HCT116 (cell line): ENCODE data around the gene VSNL1. TPM values are rescaled to one million over a fixed set of nuclear protein-coding genes. Genes with fewer than 3 reads are reported as not detected.

Experiments used
- ATAC-seq: fragments of 200-7000 bp; cut with Tn5 transposase; 2 replicates; pipeline ENCODE4 v1.9.1; 2020; ENCODE audit warnings: mild to moderate bottlenecking, moderate library complexity
- BruUV-seq: library from RNA; stranded (reverse); fragments of 400-500 nt; replicated peaks from 2 replicates; lab custom pipeline; 2021; lab: Mats Ljungman, UMichigan
- CTCF ChIA-PET: fragments of 300-600 bp; sonication (Branson Sonifier 250); formaldehyde crosslinking; loops from one replicate; lab custom pipeline; 2021; ENCODE audit warnings: antibody characterized with exemption; lab: Charles Lee
- POLR2A ChIA-PET: fragments of 300-600, 350-600 bp; sonication (Branson Sonifier 250); formaldehyde crosslinking; loops from one replicate; lab custom pipeline; 2021; ENCODE audit warnings: antibody characterized with exemption; lab: Charles Lee
- RAD21 ChIA-PET, 2 experiments: fragments of 300-600 bp; sonication (Branson Sonifier 250); formaldehyde crosslinking; loops; one replicate each; lab custom pipeline; 2023; ENCODE audit warnings: low total read pairs in 2 of 2; ENCODE audit not compliant: uncharacterized antibody in 2 of 2, unreplicated experiment in 2 of 2, low non-redundant PET in 1 of 2; lab: Charles Lee
- DNase-seq: peaks from one replicate; pipeline ENCODE4 v3.0.0-alpha.2; 2010; ENCODE audit warnings: low read depth, low spot score
- H2AFZ ChIP-seq: fragments of 200-600 bp; shearing (Covaris generic), sonication (generic); 2 replicates; pipeline ENCODE4 v1.6.1; 2017; ENCODE audit warnings: low read depth, mixed run types, mixed read lengths, antibody characterized with exemption, low read length; ENCODE audit not compliant: poor library complexity, severe bottlenecking
- H3K27ac ChIP-seq: 2 replicates; pipeline ENCODE4 v1.5.1; 2012; ENCODE audit warnings: low read depth, low read length
- H3K27me3 ChIP-seq: fragments of 200-600 bp; sonication (generic); 2 replicates; pipeline ENCODE4 v1.6.1; 2016; ENCODE audit warnings: mixed run types, low read length, mixed read lengths; ENCODE audit not compliant: insufficient read depth
- H3K36me3 ChIP-seq, 2 experiments: fragments of 200-500 bp in 1 of 2; fragments of 200-600 bp in 1 of 2; sonication (Bioruptor generic) in 1 of 2; sonication (generic) in 1 of 2; 2 replicates each; pipeline versions ENCODE4 v1.5.1 to v1.6.1; 2014 to 2016; ENCODE audit warnings: low read length in 2 of 2, inconsistent platforms in 1 of 2, mixed read lengths in 1 of 2, mixed run types in 1 of 2; ENCODE audit not compliant: insufficient read depth in 2 of 2, control insufficient read depth in 1 of 2
- H3K4me1 ChIP-seq, 2 experiments: fragments of 200-600 bp in 1 of 2; sonication (generic) in 1 of 2; 2 replicates each; pipeline versions ENCODE4 v1.5.1 to v1.6.1; 2012 to 2017; ENCODE audit warnings: low read length in 2 of 2, inconsistent platforms in 1 of 2, mild to moderate bottlenecking in 1 of 2, mixed read lengths in 1 of 2, mixed run types in 1 of 2, moderate library complexity in 1 of 2; ENCODE audit not compliant: insufficient read depth in 2 of 2, control insufficient read depth in 1 of 2
- H3K4me2 ChIP-seq: fragments of 200-600 bp; sonication (generic); 2 replicates; pipeline ENCODE4 v1.6.1; 2017; ENCODE audit warnings: mixed run types, low read length, mixed read lengths
- H3K4me3 ChIP-seq, 2 experiments: fragments of 200-600 bp in 1 of 2; sonication (generic) in 1 of 2; replicated peaks in 1 of 2; 2 replicates each; pipeline ENCODE4 v1.5.1; 2011 to 2016; ENCODE audit warnings: low read length in 2 of 2, control low read depth in 1 of 2, low read depth in 1 of 2, mild to moderate bottlenecking in 1 of 2, mixed read lengths in 1 of 2, mixed run types in 1 of 2
- H3K79me2 ChIP-seq: fragments of 200-600 bp; sonication (generic); 2 replicates; pipeline ENCODE4 v1.6.1; 2017; ENCODE audit warnings: mild to moderate bottlenecking, mixed run types, low read length, moderate library complexity, mixed read lengths; ENCODE audit not compliant: insufficient read depth
- H3K9ac ChIP-seq: fragments of 200-600 bp; sonication (generic); 2 replicates; pipeline ENCODE4 v1.6.1; 2016; ENCODE audit warnings: low read length, mixed read lengths
- H3K9me2 ChIP-seq: fragments of 200-600 bp; sonication (generic), shearing (Covaris generic); 2 replicates; pipeline ENCODE4 v1.6.1; 2017; ENCODE audit warnings: mixed run types, mild to moderate bottlenecking, moderate library complexity; ENCODE audit not compliant: insufficient read depth
- H3K9me3 ChIP-seq, 2 experiments: fragments of 200-500 bp in 1 of 2; fragments of 200-600 bp in 1 of 2; sonication (Bioruptor generic) in 1 of 2; sonication (generic) in 1 of 2; 2 replicates each; pipeline ENCODE4 v1.6.1; 2014 to 2017; ENCODE audit warnings: low read length in 2 of 2, mixed read lengths in 2 of 2, inconsistent platforms in 1 of 2, low read depth in 1 of 2, mild to moderate bottlenecking in 1 of 2, mixed run types in 1 of 2, moderate library complexity in 1 of 2; ENCODE audit not compliant: control insufficient read depth in 1 of 2, insufficient read depth in 1 of 2
- H4K20me1 ChIP-seq: fragments of 200-600 bp; sonication (generic), shearing (Covaris generic); 2 replicates; pipeline ENCODE4 v1.6.1; 2017; ENCODE audit warnings: mixed run types, mild to moderate bottlenecking, moderate library complexity; ENCODE audit not compliant: insufficient read depth
- EGR1 ChIP-seq: IDR thresholded peaks from 2 replicates; pipeline ENCODE4 v1.6.1; 2012; ENCODE audit warnings: low read depth
- EZH2 ChIP-seq: fragments of 200-600 bp; sonication (generic); IDR thresholded peaks from 2 replicates; pipeline ENCODE4 v1.6.1; 2017; ENCODE audit warnings: antibody characterized with exemption, mixed run types
- EZH2phosphoT487 ChIP-seq: fragments of 200-600 bp; IDR thresholded peaks from 2 replicates; pipeline ENCODE4 v1.6.1; 2018; ENCODE audit warnings: antibody characterized with exemption, borderline replicate concordance
- JUND ChIP-seq: IDR thresholded peaks from 2 replicates; pipeline ENCODE4 v1.6.1; 2012
- SIN3A ChIP-seq: IDR thresholded peaks from 2 replicates; pipeline ENCODE4 v1.6.1; 2012; ENCODE audit warnings: low read depth
- SP1 ChIP-seq: IDR thresholded peaks from 2 replicates; pipeline ENCODE4 v1.6.1; 2012; ENCODE audit warnings: low read depth
- SRF ChIP-seq: IDR thresholded peaks from 2 replicates; pipeline ENCODE4 v1.6.1; 2012; ENCODE audit warnings: low read depth
- TCF7L2 ChIP-seq: IDR thresholded peaks from 2 replicates; pipeline ENCODE4 v1.7.0; 2011; ENCODE audit warnings: borderline replicate concordance, inconsistent platforms; ENCODE audit not compliant: insufficient read depth, insufficient read length; ENCODE audit errors: extremely low read depth
- intact Hi-C: fragments of 100-400 bp; cut with micrococcal nuclease; formaldehyde crosslinking; loops from 2 replicates; pipeline ENCODE4 v1.10.0; 2022
- total RNA-seq: library from RNA; stranded (reverse); gene quantifications from one replicate; pipeline ENCODE4 v1.2.1, GENCODE V29; 2021; ENCODE audit not compliant: unreplicated experiment
- TF ChIP-seq, protein P1 (sequence below): IDR thresholded peaks from 2 replicates; pipeline ENCODE4 v1.6.1; 2011; ENCODE audit warnings: mild to moderate bottlenecking, low read length, moderate library complexity; ENCODE audit not compliant: insufficient replicate concordance; ENCODE audit errors: extremely low read depth

VSNL1 gene
- total RNA-seq, 1 experiment from 2014 or later = 4.6 TPM

DNA sequence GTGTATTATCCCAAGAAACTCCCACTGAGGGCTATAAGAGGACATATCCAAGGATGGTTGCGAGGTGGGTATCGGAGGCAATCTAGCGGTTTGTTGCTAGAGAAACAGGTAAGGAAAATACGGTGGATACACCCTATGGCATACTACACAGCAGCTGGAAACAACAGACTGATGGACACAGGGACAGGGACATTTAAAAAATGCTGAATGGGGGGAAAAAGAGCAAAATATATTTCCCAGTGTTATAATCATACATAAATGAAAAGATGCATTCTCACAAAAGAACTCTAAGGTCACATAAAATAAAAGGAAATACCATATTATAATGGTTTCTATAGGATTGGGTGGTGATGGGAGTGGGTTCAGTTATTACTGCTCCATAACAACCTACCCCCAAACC lies 117.3 kb downstream of the VSNL1 start:
- DNase-seq = no peak
- no peaks in the 10 kb centered on the region for H3K4me1 ChIP-seq

DNA sequence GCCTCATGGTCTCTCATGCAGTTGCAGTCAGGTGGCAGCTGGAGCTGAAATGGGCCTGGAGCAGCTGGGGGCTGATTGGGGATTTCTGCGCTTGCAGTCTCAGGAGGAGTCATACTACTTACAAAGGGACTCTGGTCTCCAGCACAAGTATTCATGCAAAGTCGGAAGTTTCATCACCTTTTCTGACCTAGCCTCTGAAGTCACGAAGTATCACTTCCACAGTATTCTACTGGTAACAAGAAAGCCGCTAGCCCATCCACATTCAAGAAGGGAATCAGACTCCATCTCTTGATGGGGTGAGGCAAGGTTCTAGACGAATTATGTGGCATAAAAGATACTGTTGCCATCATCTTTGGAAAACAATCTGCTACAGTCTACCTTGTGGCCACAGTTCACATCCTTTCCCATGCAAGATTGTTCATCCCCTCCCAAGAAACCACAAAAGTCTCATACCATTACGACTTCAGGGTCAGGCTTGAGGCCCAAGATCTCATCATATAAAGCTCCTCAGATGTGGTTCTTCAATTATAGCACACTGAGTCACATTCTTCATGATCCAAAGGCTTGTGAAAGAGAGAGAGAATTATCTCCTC lies 117.9 kb downstream of the VSNL1 start:
- no peak overlapping the region for H3K9ac ChIP-seq
- H2AFZ ChIP-seq = no peak overlapping the region
- H3K4me3 ChIP-seq = no peak overlapping the region
- ChIA-PET RAD21 (interaction anchor here in 1 of 2 experiments (0.5 kb wide), 1 partner anchor 719 kb away, joined by 3 read pairs; no protein-coding TSS in a partner anchor), CTCF (no interaction called here), POLR2A (no interaction called here)
- no peak; the same call in 1 of the 2 replicates for ATAC-seq
- H3K4me1 ChIP-seq = no peaks in the 10 kb centered on the region
- no peaks in the 10 kb centered on the region for H3K9me3 ChIP-seq
- no peak for TF ChIP-seq SRF
- no peak for TF ChIP-seq SP1
- no peak for TF ChIP-seq SIN3A
- TF ChIP-seq, protein P1, sequence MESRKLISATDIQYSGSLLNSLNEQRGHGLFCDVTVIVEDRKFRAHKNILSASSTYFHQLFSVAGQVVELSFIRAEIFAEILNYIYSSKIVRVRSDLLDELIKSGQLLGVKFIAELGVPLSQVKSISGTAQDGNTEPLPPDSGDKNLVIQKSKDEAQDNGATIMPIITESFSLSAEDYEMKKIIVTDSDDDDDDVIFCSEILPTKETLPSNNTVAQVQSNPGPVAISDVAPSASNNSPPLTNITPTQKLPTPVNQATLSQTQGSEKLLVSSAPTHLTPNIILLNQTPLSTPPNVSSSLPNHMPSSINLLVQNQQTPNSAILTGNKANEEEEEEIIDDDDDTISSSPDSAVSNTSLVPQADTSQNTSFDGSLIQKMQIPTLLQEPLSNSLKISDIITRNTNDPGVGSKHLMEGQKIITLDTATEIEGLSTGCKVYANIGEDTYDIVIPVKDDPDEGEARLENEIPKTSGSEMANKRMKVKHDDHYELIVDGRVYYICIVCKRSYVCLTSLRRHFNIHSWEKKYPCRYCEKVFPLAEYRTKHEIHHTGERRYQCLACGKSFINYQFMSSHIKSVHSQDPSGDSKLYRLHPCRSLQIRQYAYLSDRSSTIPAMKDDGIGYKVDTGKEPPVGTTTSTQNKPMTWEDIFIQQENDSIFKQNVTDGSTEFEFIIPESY = no peak
- no peak for TF ChIP-seq EZH2phosphoT487
- TF ChIP-seq EGR1 = no peak
- TF ChIP-seq JUND = no peak
- no peaks in the 10 kb centered on the region for H3K79me2 ChIP-seq
- H3K9me2 ChIP-seq = no peaks in the 10 kb centered on the region
- no peak for DNase-seq
- H3K27ac ChIP-seq = no peak overlapping the region
- intact Hi-C loops = no loop called here
- no peaks in the 10 kb centered on the region for H3K27me3 ChIP-seq
- H3K4me2 ChIP-seq = no peak overlapping the region
- H4K20me1 ChIP-seq = no peaks in the 10 kb centered on the region
- no TSS peak for BruUV-seq
- H3K36me3 ChIP-seq = peaks cover 0 to 6% of the 10 kb centered on the region in 2 experiments; a peak in 1 of 4 replicates

More for the DNA sequence above, 117.3 kb downstream of the VSNL1 start:
- Histone ChIP-seq H4K20me1 (no peaks in the 10 kb centered on the region), H3K9me2 (no peaks in the 10 kb centered on the region), H3K9me3 (no peaks in the 10 kb centered on the region), H3K27ac (no peak overlapping the region), H2AFZ (no peak overlapping the region), H3K4me3 (no peak overlapping the region), H3K9ac (no peak overlapping the region), H3K27me3 (no peaks in the 10 kb centered on the region), H3K79me2 (no peaks in the 10 kb centered on the region), H3K36me3 (no peaks in the 10 kb centered on the region), H3K4me2 (no peak overlapping the region)
- intact Hi-C loops = no loop called here
- RAD21 ChIA-PET = no interaction called here
- BruUV-seq = no TSS peak
- POLR2A ChIA-PET = no interaction called here
- no peak for ATAC-seq
- no peak for TF ChIP-seq EZH2
- no peak for TF ChIP-seq TCF7L2
- TF ChIP-seq, protein P1 = no peak
- CTCF ChIA-PET = no interaction called here
